Activated T-helper 2 cell treated with anti-CD3 and anti-CD28 coated beads, Interferon-gamma antibody, Interleukin-2, Interleukin-4, amounts not matched to agents 10 μg/mL and 5 μg/mL and 100 μg/mL, durations not matched to agents 14 hours and 24 hours and 36 hours (primary cell): ENCODE data around the gene PAX7. TPM values are rescaled to one million over a fixed set of nuclear protein-coding genes. Genes with fewer than 3 reads are reported as not detected.

Experiments
- DNase-seq: peaks from one replicate; pipeline ENCODE4 v3.0.0; 2021; ENCODE audit warnings: low spot score
- H3K27ac Mint-ChIP-seq: one replicate; pipeline ENCODE4 v1.8.0; 2021; ENCODE audit warnings: mixed read lengths
- H3K27me3 Mint-ChIP-seq: one replicate; pipeline ENCODE4 v1.8.0; 2021; ENCODE audit warnings: low read depth, mixed read lengths
- H3K36me3 Mint-ChIP-seq: one replicate; pipeline ENCODE4 v1.8.0; 2021; ENCODE audit warnings: low read depth, mixed read lengths
- H3K4me1 Mint-ChIP-seq: one replicate; pipeline ENCODE4 v1.8.0; 2021; ENCODE audit warnings: low read depth, mixed read lengths
- H3K4me3 Mint-ChIP-seq: one replicate; pipeline ENCODE4 v1.8.0; 2021; ENCODE audit warnings: low read depth, mild to moderate bottlenecking, moderate library complexity, mixed read lengths
- H3K9me3 Mint-ChIP-seq: one replicate; pipeline ENCODE4 v1.8.0; 2021; ENCODE audit warnings: mixed read lengths
- intact Hi-C: fragments of 100-400 bp; cut with micrococcal nuclease; formaldehyde crosslinking; loops from one replicate; pipeline ENCODE4 v1.15.1; 2023
- total RNA-seq: library from RNA; stranded (reverse); gene quantifications from 2 replicates; pipeline ENCODE4 v1.2.3, GENCODE V29; 2022

PAX7 gene
- total RNA-seq, 1 donor from 2014 or later, result not detected

DNA sequence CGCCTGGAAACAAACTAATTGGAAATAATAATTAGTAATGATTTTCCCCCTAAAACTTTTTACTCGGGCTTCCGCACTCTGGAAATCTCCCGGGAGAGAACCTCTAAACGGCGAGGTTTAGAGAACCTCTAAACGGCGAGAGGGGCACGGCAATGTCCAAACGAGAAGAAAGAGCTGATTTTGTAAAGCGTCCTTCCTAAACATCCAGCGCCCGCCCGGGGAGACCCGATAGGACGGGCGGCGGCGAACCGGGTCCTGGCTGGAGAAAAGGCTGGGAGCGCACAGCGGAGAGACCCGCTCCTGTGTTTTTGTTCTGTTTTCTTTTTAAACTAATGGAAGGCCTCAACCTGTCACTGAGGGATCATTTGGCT is 1.6 kb downstream of the PAX7 start:
- Mint-ChIP-seq H3K4me1 (peaks cover 3% of the 10 kb centered on the region), H3K27ac (peak overlapping the region; percentile 44), H3K4me3 (no peak overlapping the region), H3K27me3 (peaks cover 80% of the 10 kb centered on the region), H3K36me3 (peaks cover 5% of the 10 kb centered on the region), H3K9me3 (no peaks in the 10 kb centered on the region)
- intact Hi-C loops, result no loop called here
- DNase-seq, result no peak

DNA sequence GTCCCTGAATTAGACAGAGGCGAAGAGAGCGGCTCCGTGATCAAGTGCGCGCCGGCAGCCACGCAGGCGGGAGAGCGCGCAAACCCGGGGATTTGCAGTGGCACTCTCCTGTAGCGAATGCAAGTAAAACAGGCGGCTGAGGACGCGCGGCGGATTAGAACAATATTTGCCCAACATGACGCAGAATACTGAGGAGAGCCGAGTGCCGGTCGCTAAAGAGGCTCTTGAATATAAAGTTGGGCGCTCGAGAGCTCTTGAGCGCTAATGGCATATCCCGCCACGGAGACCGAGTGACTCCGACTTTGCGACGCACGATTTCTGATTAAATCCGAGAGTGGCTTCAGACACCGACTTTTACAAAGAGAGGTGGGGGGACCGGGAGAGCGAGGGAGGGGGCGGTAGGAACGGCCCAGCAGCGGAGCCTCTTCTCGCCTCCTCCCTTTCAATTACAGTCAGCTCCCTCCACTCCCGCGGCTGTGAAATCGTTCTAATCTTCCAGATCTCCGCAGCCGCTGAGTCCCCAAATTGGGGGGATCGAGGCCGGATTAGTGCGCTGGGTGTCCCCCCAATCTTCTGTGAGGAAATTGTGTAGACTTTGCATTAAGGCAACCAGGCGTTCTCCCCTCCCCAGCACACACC is 2.3 kb downstream of the PAX7 start:
- peaks cover 5% of the 10 kb centered on the region for H3K36me3 Mint-ChIP-seq
- H3K4me1 Mint-ChIP-seq, result peaks cover 3% of the 10 kb centered on the region
- intact Hi-C loops, result no loop called here
- no peak overlapping the region for H3K27ac Mint-ChIP-seq
- no peak for DNase-seq
- peaks cover 79% of the 10 kb centered on the region for H3K27me3 Mint-ChIP-seq
- no peak overlapping the region for H3K4me3 Mint-ChIP-seq
- H3K9me3 Mint-ChIP-seq, result no peaks in the 10 kb centered on the region

DNA sequence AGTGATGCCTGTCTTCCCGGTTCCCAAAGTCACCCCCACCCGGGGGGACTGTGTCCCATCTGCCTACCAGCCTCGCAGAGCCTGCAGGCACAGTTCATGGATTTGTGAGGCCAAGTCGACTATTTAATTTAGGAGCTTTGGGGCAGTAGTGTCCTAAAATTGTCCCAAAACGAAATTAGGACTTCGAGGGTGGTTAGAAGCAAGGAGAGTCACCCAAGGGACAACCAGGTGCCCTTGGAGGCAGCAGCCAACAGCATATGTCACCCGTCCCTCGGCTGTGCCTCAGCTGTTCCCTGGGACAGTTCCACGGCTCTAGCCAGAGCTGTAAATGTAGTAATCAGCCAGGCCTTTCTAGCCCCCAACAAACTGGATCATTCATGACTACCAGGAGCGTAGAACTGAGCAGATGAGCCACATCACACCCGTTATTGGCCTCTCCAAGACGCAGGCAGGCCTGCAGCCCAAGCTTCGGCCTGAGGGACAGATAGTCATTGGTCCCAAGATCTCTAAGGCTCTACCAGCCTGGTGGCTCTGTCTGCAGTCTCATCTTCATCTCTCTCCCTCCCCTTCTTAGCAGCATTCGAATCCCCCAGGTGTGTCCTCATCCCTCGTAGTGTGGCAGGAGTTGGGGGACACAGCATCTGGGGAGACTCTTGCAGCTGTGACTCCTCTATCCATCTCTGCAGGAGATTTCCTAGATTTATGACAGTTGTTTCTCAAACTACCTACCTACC is 2.9 kb downstream of the PAX7 start:
- intact Hi-C loops, result no loop called here
- Mint-ChIP-seq H3K4me1 (peaks cover 3% of the 10 kb centered on the region), H3K4me3 (no peak overlapping the region), H3K27ac (no peak overlapping the region), H3K36me3 (peaks cover 5% of the 10 kb centered on the region), H3K9me3 (no peaks in the 10 kb centered on the region), H3K27me3 (peaks cover 83% of the 10 kb centered on the region)
- DNase-seq, result no peak

DNA sequence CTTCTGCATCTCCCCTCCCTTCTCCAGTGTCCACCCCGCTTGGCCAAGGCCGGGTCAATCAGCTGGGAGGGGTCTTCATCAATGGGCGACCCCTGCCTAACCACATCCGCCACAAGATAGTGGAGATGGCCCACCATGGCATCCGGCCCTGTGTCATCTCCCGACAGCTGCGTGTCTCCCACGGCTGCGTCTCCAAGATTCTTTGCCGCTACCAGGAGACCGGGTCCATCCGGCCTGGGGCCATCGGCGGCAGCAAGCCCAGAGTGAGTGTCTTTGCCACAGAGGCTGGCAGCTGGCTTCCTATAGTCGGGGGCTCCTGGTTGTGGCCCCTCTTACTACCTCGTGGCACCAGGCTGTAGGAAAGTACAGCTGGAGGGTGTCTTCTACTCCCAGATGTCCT is 3.6 kb downstream of the PAX7 start:
- peaks cover 3% of the 10 kb centered on the region for H3K4me1 Mint-ChIP-seq
- H3K27ac Mint-ChIP-seq, result no peak overlapping the region
- intact Hi-C loops, result no loop called here
- peaks cover 5% of the 10 kb centered on the region for H3K36me3 Mint-ChIP-seq
- DNase-seq, result no peak
- H3K27me3 Mint-ChIP-seq, result peaks cover 83% of the 10 kb centered on the region
- H3K9me3 Mint-ChIP-seq, result no peaks in the 10 kb centered on the region
- no peak overlapping the region for H3K4me3 Mint-ChIP-seq

DNA sequence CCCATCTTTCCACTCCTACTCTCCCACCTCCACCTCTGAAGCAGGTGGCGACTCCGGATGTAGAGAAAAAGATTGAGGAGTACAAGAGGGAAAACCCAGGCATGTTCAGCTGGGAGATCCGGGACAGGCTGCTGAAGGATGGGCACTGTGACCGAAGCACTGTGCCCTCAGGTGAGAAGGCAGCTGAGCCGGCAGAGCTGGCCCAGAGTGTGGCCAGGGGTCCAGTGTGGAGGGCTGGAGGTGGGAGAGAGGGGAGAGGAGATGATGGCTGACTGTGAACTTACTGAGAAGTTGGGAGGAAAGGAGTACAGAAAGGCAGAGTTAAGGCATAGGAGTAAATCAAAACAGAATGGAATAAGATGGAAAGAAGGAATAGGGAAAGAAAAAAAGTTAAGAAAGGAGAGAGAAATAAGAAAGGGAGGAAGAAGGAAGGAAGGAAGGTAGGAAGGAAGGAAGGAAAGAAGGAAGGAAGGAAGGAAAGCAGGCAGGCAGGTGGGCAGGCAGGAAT is 4.5 kb downstream of the PAX7 start:
- intact Hi-C loops, result no loop called here
- no peaks in the 10 kb centered on the region for H3K9me3 Mint-ChIP-seq
- no peak overlapping the region for H3K27ac Mint-ChIP-seq
- peaks cover 88% of the 10 kb centered on the region for H3K27me3 Mint-ChIP-seq
- H3K4me3 Mint-ChIP-seq, result no peak overlapping the region
- no peak for DNase-seq
- peaks cover 5% of the 10 kb centered on the region for H3K36me3 Mint-ChIP-seq
- peaks cover 3% of the 10 kb centered on the region for H3K4me1 Mint-ChIP-seq

DNA sequence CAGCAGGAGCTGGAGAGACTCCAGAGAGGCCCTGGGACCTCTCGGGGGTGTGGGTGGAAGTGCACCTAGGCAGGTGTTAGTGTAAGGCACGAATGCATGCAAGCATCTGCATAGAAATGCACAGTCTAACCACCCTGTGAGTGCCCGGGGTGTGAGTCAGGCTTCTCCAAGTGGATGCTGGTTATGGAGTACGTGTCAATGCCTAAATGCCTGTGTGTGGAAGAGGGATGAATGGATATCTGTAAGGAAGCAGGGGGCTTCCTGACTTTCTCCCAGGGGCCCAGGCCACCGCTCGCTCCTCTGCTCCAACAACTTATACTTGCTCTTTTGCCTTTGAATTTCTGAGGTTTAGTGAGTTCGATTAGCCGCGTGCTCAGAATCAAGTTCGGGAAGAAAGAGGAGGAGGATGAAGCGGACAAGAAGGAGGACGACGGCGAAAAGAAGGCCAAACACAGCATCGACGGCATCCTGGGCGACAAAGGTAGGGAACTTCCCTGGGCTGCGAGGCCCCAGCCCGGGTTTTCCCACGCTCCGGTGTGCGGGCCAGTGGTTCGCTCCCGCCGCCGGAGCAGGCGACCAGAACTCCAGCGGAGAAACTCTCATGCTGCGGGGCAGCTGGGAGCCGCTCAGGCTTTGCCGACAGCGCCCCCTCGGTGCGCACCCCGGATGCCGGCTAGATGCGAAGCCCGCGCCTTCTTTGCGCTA is 5.4 kb downstream of the PAX7 start:
- H3K4me1 Mint-ChIP-seq, result peaks cover 2% of the 10 kb centered on the region
- no peak overlapping the region for H3K4me3 Mint-ChIP-seq
- H3K27me3 Mint-ChIP-seq, result peaks cover 89% of the 10 kb centered on the region
- no peak for DNase-seq
- intact Hi-C loops, result no loop called here
- H3K9me3 Mint-ChIP-seq, result no peaks in the 10 kb centered on the region
- peaks cover 7% of the 10 kb centered on the region for H3K36me3 Mint-ChIP-seq
- H3K27ac Mint-ChIP-seq, result peak overlapping the region; percentile 25

DNA sequence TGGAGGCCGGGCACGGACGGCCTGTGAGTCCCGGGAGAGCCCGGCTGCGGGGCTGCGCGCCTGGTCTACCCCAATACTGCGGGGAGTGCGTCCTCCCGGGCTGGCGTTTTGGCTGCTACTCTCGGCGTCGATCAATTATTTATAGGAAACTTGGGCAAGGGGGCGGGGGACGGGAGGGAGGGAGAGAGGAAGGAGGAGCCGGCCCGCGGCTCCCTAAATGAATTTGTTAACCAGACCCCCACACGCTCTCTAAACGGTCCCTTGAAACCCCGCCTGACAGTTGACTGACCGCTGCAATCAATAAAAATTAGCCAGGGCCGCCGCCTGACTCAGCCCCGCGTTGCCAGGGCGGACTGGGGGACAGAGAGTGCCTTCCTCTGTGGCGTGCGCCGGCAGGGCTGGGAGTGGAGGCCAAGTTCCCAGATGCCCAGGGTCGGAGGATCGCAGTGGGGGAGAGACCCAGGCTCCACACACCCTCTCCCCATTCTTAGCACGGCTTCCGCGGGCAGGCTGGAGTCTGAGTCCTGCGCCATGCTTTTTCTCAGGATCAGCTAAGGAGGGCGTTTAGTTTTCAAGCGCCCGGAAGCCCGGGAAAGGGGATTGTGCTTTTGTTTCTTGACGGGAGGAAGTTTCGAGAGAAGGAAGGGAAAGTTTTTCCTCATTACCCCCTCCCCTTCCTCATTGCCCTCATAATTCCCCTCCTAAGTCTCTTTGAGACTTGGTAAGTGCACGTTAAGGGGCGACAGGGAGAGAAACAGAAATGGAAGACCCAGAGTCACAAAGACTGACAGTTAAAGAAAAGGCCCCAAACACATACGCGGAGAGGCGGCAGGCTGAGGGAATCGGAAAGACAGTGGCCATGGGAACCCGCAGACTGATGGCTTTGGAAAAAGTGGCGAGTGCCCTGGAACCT is 6.2 kb downstream of the PAX7 start:
- Mint-ChIP-seq H3K4me1 (peaks cover 1% of the 10 kb centered on the region), H3K27me3 (peaks cover 94% of the 10 kb centered on the region), H3K9me3 (no peaks in the 10 kb centered on the region), H3K36me3 (peaks cover 7% of the 10 kb centered on the region), H3K27ac (no peak overlapping the region), H3K4me3 (no peak overlapping the region)
- DNase-seq, result no peak
- intact Hi-C loops, result no loop called here

DNA sequence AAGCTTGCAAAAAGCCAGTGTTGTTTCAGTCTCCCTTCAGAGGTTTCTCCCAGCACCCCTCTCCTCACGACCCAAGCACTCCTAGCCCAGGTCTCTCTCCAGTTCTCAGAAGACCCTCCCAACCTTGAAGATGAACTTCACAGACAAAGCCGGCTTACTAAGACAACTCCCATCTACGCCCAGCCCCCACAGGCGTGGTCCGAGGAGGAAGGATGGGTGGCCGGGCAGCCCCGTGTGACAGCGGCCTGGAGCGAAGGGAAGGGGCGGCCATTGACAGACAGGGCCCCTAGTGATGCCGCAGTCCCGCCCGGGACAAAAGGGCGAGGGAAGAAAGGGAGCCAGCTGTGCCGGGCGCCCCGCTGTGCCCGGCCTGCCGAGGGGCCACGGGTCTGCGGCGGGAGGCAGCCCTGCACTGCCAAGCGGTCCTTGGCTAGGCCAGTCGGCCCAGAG is 6.9 kb downstream of the PAX7 start:
- no peak overlapping the region for H3K4me3 Mint-ChIP-seq
- no peak overlapping the region for H3K27ac Mint-ChIP-seq
- peaks cover 92% of the 10 kb centered on the region for H3K27me3 Mint-ChIP-seq
- DNase-seq, result no peak
- no peaks in the 10 kb centered on the region for H3K4me1 Mint-ChIP-seq
- H3K36me3 Mint-ChIP-seq, result peaks cover 2% of the 10 kb centered on the region
- H3K9me3 Mint-ChIP-seq, result no peaks in the 10 kb centered on the region
- intact Hi-C loops, result no loop called here

DNA sequence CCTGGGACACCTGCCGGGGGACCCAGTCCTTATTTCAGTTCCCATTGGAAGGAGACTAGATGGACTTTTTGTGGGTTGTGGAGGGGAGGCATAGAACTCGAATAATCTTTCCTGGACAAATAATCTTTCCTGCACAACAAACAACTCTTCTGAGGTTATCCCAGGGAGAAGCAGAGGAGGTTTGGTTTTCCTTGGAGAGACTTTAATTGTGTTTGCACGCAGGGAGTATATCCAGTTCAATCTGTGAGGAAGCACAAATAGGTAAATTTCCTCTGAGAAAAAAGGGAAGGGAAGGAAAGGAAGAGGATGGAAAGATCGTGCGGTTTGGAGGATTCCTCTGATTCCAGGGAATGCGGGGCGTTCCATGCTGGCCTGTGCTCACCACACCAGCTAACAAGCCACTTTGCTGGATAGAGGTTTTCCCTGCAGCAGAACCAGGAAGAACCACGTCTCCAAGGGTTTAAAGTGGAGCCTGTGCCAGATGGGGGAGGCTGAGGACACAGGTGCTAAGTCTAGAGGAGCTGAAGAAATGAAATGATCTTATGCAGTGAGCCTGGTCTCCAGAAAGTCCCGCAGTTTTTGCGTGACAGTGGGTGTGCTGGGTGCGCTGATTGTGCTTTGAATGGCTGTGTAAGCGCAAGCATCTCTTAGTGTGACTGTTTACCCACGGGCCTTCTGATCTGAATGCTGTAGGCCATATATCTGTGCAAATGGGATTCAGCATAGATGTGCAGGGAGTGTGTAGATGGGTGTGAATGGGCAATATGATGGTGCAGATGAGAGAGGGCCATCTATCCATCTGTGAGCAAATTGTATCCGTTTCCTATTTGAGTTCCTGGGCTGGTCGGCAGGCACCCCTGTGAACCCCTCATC is 7.6 kb downstream of the PAX7 start:
- no peak overlapping the region for H3K27ac Mint-ChIP-seq
- H3K4me3 Mint-ChIP-seq, result no peak overlapping the region
- no peak for DNase-seq
- peaks cover 92% of the 10 kb centered on the region for H3K27me3 Mint-ChIP-seq
- H3K9me3 Mint-ChIP-seq, result no peaks in the 10 kb centered on the region
- H3K4me1 Mint-ChIP-seq, result peaks cover under 1% of the 10 kb centered on the region
- intact Hi-C loops, result no loop called here
- H3K36me3 Mint-ChIP-seq, result peaks cover 2% of the 10 kb centered on the region

DNA sequence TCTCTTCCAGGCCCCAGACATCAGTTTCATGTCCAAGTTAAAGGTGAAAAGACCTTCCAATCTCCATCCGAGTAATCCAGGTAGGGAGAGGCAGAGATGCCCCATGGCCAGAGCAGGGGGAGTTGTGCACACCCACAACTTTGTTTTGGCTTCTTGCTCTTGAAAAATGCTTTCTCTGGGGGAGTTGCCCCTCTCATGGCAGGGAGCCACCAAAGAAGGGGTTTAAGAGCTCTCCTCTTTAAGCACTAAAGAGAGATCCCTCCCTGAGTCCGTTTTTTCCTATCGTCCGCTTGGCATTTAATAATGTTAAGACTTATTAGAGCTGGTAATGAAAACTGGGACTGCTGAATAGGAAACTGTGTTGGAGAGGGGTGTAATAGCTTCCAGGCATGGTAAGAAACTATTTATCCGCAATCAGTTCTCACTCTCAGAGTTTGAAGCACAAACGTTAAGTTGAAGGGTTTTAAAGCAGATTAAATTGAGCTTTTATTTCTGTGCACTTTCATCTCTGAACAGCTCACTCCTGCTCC is 8.3 kb downstream of the PAX7 start:
- Mint-ChIP-seq H3K9me3 (no peaks in the 10 kb centered on the region), H3K36me3 (peaks cover 2% of the 10 kb centered on the region), H3K4me1 (peaks cover 4% of the 10 kb centered on the region), H3K27ac (no peak overlapping the region), H3K4me3 (no peak overlapping the region), H3K27me3 (peaks cover 90% of the 10 kb centered on the region)
- intact Hi-C loops, result no loop called here
- no peak for DNase-seq

DNA sequence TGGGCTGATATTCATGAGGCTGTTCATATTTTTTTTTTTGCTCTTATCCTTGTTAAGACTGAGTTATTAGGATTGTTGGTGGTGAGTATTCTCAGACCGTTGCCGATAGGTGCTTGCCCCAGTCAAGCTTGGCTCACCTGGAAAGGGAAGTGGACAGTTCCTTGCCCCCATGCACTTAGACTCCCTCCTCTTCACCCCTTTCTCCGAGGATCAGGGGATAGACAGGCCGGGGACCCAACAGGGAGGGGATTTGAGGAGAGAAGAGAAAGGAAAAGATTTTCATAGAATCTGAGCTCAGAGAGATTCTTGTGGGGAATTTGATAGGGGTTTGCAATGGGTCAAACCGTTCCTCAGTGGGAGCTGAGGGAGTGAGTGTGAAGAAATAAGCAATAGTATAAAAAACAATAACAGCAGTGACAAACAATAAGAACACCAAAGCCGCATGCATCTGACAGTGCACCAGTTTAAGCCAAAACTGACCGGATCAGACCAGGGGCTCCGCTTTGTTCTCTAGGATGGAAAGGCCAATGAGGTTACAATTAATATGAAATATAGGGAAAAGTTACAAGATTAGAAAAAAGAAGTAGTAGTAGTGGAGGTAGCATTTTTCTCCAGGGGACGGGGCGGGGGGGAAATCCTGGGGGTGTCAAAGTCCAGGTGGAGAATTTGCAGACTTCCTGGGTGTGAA is 8.9 kb downstream of the PAX7 start:
- peaks cover 2% of the 10 kb centered on the region for H3K36me3 Mint-ChIP-seq
- H3K4me1 Mint-ChIP-seq, result peaks cover 4% of the 10 kb centered on the region
- no peak overlapping the region for H3K27ac Mint-ChIP-seq
- intact Hi-C loops, result loop anchor here (5.0 kb wide), 1 partner anchor 532 kb away; the partner anchor contains the start of gene IGSF21
- H3K9me3 Mint-ChIP-seq, result no peaks in the 10 kb centered on the region
- H3K4me3 Mint-ChIP-seq, result no peak overlapping the region
- no peak for DNase-seq
- H3K27me3 Mint-ChIP-seq, result peaks cover 90% of the 10 kb centered on the region
